SK-N-SH treated with all-trans-retinoic acid at 6 μM for 48 hours (cell line): ENCODE data around the gene CFAP221.

Experiments
- ATAC-seq: fragments of 200-7000 bp; cut with Tn5 transposase; 3 replicates; pipeline ENCODE4 v1.9.1; 2020; ENCODE audit warnings: mild to moderate bottlenecking, moderate library complexity
- ARNTL ChIP-seq: fragments of 450-650 bp; formaldehyde crosslinking; IDR thresholded peaks from 2 replicates; pipeline ENCODE4 v1.5.0; 2020; ENCODE audit warnings: low read depth, mild to moderate bottlenecking, moderate library complexity, borderline replicate concordance
- BACH2 ChIP-seq: fragments of 250-450 bp; sonication (Bioruptor Pico); IDR thresholded peaks from 2 replicates; pipeline ENCODE4 v1.9.0; 2021; ENCODE audit warnings: mild to moderate bottlenecking, borderline replicate concordance
- CREB5 ChIP-seq: fragments of 250-450 bp; sonication (Bioruptor Pico); IDR thresholded peaks from 2 replicates; pipeline ENCODE4 v1.5.1; 2020; ENCODE audit warnings: low read depth, mild to moderate bottlenecking, moderate library complexity
- CSDC2 ChIP-seq: fragments of 250-450 bp; sonication (Bioruptor Pico); IDR thresholded peaks from 2 replicates; pipeline ENCODE4 v1.5.0; 2020; ENCODE audit warnings: mild to moderate bottlenecking, moderate library complexity
- CSRNP3 ChIP-seq: fragments of 250-450 bp; sonication (Bioruptor Pico); IDR thresholded peaks from 2 replicates; pipeline ENCODE4 v1.5.1; 2021; ENCODE audit warnings: mild to moderate bottlenecking, moderate library complexity
- ESRRG ChIP-seq: fragments of 250-450 bp; sonication (Bioruptor Pico); IDR thresholded peaks from 2 replicates; pipeline ENCODE4 v1.6.1; 2021; ENCODE audit warnings: mild to moderate bottlenecking
- GLIS3 ChIP-seq: fragments of 250-450 bp; sonication (Bioruptor Pico); IDR thresholded peaks from 2 replicates; pipeline ENCODE4 v1.5.0; 2020; ENCODE audit warnings: mild to moderate bottlenecking, moderate library complexity
- ISL1 ChIP-seq: fragments of 250-450 bp; sonication (Bioruptor Pico); IDR thresholded peaks from 2 replicates; pipeline ENCODE4 v2.1.2; 2022; ENCODE audit warnings: mild to moderate bottlenecking, moderate library complexity
- OSR1 ChIP-seq: fragments of 250-450 bp; sonication (Bioruptor Pico); IDR thresholded peaks from 2 replicates; pipeline ENCODE4 v1.8.0; 2022; ENCODE audit warnings: moderate library complexity, mild to moderate bottlenecking, inconsistent platforms
- PATZ1 ChIP-seq: fragments of 250-450 bp; sonication (Bioruptor Pico); IDR thresholded peaks from 2 replicates; pipeline ENCODE4 v1.8.0; 2020; ENCODE audit warnings: mild to moderate bottlenecking, moderate library complexity, borderline replicate concordance
- PPARA ChIP-seq: fragments of 250-450 bp; sonication (Bioruptor Pico); IDR thresholded peaks from 2 replicates; pipeline ENCODE4 v1.5.0; 2020; ENCODE audit warnings: mild to moderate bottlenecking, borderline replicate concordance
- RARB ChIP-seq: fragments of 250-450 bp; sonication (Bioruptor Pico); IDR thresholded peaks from 2 replicates; pipeline ENCODE4 v1.8.0; 2021; ENCODE audit warnings: mild to moderate bottlenecking, moderate library complexity
- SNAI2 ChIP-seq: fragments of 250-450 bp; sonication (Bioruptor Pico); IDR thresholded peaks from 2 replicates; pipeline ENCODE4 v1.5.0; 2020; ENCODE audit warnings: mild to moderate bottlenecking, moderate library complexity
- TCF4 ChIP-seq: fragments of 250-450 bp; sonication (Bioruptor Pico); IDR thresholded peaks from 2 replicates; pipeline ENCODE4 v1.8.0; 2021; ENCODE audit warnings: mild to moderate bottlenecking, moderate library complexity, borderline replicate concordance
- TOX ChIP-seq: fragments of 250-450 bp; sonication (Bioruptor Pico); IDR thresholded peaks from 2 replicates; pipeline ENCODE4 v1.8.0; 2021; ENCODE audit warnings: mild to moderate bottlenecking, moderate library complexity, borderline replicate concordance
- TSHZ2 ChIP-seq: fragments of 250-450 bp; sonication (Bioruptor Pico); IDR thresholded peaks from 2 replicates; pipeline ENCODE4 v1.5.0; 2020; ENCODE audit warnings: mild to moderate bottlenecking, moderate library complexity
- ZC3H10 ChIP-seq: fragments of 250-450 bp; sonication (Bioruptor Pico); IDR thresholded peaks from 2 replicates; pipeline ENCODE4 v1.5.1; 2021; ENCODE audit warnings: mild to moderate bottlenecking, moderate library complexity
- ZFP3 ChIP-seq: fragments of 250-450 bp; sonication (Bioruptor Pico); IDR thresholded peaks from 2 replicates; pipeline ENCODE4 v1.5.0; 2020; ENCODE audit warnings: mild to moderate bottlenecking, moderate library complexity
- ZFP30 ChIP-seq: fragments of 450-650 bp; formaldehyde crosslinking; IDR thresholded peaks from 2 replicates; pipeline ENCODE4 v1.5.0; 2022; ENCODE audit warnings: mild to moderate bottlenecking, moderate library complexity
- ZNF565 ChIP-seq: fragments of 450-650 bp; formaldehyde crosslinking; conservative IDR thresholded peaks from 2 replicates; pipeline ENCODE4 v1.5.0; 2020; ENCODE audit warnings: low read depth, mild to moderate bottlenecking, moderate library complexity
- ZNF70 ChIP-seq: fragments of 450-650 bp; formaldehyde crosslinking; IDR thresholded peaks from 2 replicates; pipeline ENCODE4 v1.5.0; 2020; ENCODE audit warnings: mild to moderate bottlenecking, moderate library complexity
- ZNF8 ChIP-seq: fragments of 450-650 bp; formaldehyde crosslinking; IDR thresholded peaks from 2 replicates; pipeline ENCODE4 v1.5.0; 2020; ENCODE audit warnings: mild to moderate bottlenecking, moderate library complexity

CFAP221 gene

GRCh38 chr2:119550346-119550745, 6.1 kb downstream of the CFAP221 start:
- ATAC-seq, result no peak
- TF ChIP-seq BACH2 (CRISPR knock-in tag) (no peak), ZFP30 (no peak), ZNF8 (no peak), TCF4 (no peak), ZC3H10 (CRISPR knock-in tag) (no peak)

- no peak for TF ChIP-seq TOX (CRISPR knock-in tag)
- TF ChIP-seq RARB (CRISPR knock-in tag), result no peak
- ATAC-seq, result no peak
Measured at GRCh38 chr2:119550856-119551255, 6.6 kb downstream of the CFAP221 start.

- TF ChIP-seq ZC3H10 (CRISPR knock-in tag) (no peak), ZNF8 (no peak), CREB5 (no peak), ZNF565 (no peak), PATZ1 (no peak), BACH2 (CRISPR knock-in tag) (no peak), ZNF70 (CRISPR knock-in tag) (no peak), ESRRG (no peak), ZFP3 (CRISPR knock-in tag) (no peak), RARB (CRISPR knock-in tag) (no peak), ARNTL (no peak), ISL1 (no peak), SNAI2 (no peak), PPARA (CRISPR knock-in tag) (no peak), TOX (CRISPR knock-in tag) (no peak), GLIS3 (CRISPR knock-in tag) (no peak), CSDC2 (CRISPR knock-in tag) (no peak), TCF4 (no peak), OSR1 (CRISPR knock-in tag) (no peak), TSHZ2 (no peak)
- TF ChIP-seq, all 23 proteins: peak for 0
- no peak for ATAC-seq
Measured at GRCh38 chr2:119552902-119553301, 8.7 kb downstream of the CFAP221 start.

GRCh38 chr2:119553687-119554344, 9.6 kb downstream of the CFAP221 start:
- no peak for ATAC-seq
- TF ChIP-seq BACH2 (CRISPR knock-in tag) (no peak), GLIS3 (CRISPR knock-in tag) (no peak), ISL1 (no peak), CSRNP3 (CRISPR knock-in tag) (no peak), RARB (CRISPR knock-in tag) (no peak), ZFP30 (no peak), PATZ1 (no peak), ZNF70 (CRISPR knock-in tag) (no peak)
